Measurements from ENCODE around the gene CD37.
"Not testable (repeated sequence)": the region's sequence is repeated elsewhere in the genome, so short reads cannot be mapped to it uniquely, and the experiment has no call there.

CD37 gene

DNA sequence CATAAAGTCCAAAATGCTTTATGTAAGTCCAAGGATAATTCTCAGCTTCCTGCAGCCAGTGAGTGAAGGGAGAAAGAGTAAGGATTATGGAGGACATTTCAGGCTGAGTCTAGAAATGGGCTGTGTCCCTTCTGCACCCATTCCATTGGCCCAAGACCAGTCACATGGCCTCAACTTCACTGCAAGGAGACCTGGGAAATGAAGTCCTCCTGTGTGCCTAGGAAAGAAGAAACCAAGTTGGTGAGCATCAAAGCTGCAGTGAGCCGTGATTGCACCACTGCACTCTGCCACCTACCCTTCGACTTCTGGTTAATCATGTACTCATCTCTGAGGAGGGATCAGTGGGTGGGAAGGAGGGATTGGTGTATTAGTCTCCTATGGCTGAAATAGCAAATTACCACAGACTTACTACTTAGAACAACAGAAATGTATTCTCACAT, 3.6 kb upstream of the CD37 start:
- H3K4me3 ChIP-seq (ENCODE audit: low read depth in 1 of 2, low read length in 2 of 2): no peak overlapping the region
- no peaks in the 10 kb centered on the region for H3K4me1 ChIP-seq (ENCODE audit: control insufficient read depth in 1 of 2, insufficient read depth in 2 of 2, low read length in 2 of 2)
- no peaks in the 10 kb centered on the region for H3K36me3 ChIP-seq (ENCODE audit: control insufficient read depth in 1 of 2, insufficient read depth in 2 of 2, low read length in 2 of 2)
- H3K27ac ChIP-seq (ENCODE audit: low read length): no peak overlapping the region
- H3K27me3 ChIP-seq (ENCODE audit: low read depth, low read length): no peaks in the 10 kb centered on the region
- no peaks in the 10 kb centered on the region for H3K9me3 ChIP-seq (ENCODE audit: control insufficient read depth in 1 of 2, low read length in 2 of 2)

- not testable (repeated sequence) for H3K4me3 ChIP-seq (ENCODE audit: low read depth in 1 of 2, low read length in 2 of 2); H3K27ac ChIP-seq (ENCODE audit: low read length); H3K4me1 ChIP-seq (ENCODE audit: control insufficient read depth in 1 of 2, insufficient read depth in 2 of 2, low read length in 2 of 2); H3K9me3 ChIP-seq (ENCODE audit: control insufficient read depth in 1 of 2, low read length in 2 of 2); H3K27me3 ChIP-seq (ENCODE audit: low read depth, low read length); H3K36me3 ChIP-seq (ENCODE audit: control insufficient read depth in 1 of 2, insufficient read depth in 2 of 2, low read length in 2 of 2)
Measured at GRCh38 chr19:49332691-49333417, 2.4 kb upstream of the CD37 start.

DNA sequence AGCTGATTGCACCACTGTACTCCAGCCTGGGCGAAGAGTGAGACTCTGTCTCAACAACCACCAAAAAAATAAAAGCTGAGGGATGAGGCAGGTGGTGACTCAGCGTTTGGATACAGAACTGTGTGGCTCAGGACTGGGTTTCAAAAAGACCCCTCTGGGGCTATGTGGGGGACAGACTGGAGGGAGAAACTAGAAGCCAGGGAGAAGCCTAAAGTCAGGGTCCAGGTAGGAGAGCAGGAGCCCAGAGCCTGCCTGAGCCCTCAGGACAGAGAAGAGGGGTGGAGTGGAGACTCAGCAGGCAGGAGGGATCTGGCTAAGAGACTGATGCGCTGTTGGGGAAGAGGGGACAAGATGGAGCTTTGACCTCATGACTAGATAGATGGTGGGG, 1.8 kb upstream of the CD37 start:
- H3K27ac ChIP-seq (ENCODE audit: low read length): no peak overlapping the region
- H3K36me3 ChIP-seq (ENCODE audit: control insufficient read depth in 1 of 2, insufficient read depth in 2 of 2, low read length in 2 of 2): no peaks in the 10 kb centered on the region
- no peaks in the 10 kb centered on the region for H3K27me3 ChIP-seq (ENCODE audit: low read depth, low read length)
- H3K4me1 ChIP-seq (ENCODE audit: control insufficient read depth in 1 of 2, insufficient read depth in 2 of 2, low read length in 2 of 2): peaks cover 0 to 2% of the 10 kb centered on the region in 2 donors
- no peak overlapping the region for H3K4me3 ChIP-seq (ENCODE audit: low read depth in 1 of 2, low read length in 2 of 2)
- H3K9me3 ChIP-seq (ENCODE audit: control insufficient read depth in 1 of 2, low read length in 2 of 2): no peaks in the 10 kb centered on the region

DNA sequence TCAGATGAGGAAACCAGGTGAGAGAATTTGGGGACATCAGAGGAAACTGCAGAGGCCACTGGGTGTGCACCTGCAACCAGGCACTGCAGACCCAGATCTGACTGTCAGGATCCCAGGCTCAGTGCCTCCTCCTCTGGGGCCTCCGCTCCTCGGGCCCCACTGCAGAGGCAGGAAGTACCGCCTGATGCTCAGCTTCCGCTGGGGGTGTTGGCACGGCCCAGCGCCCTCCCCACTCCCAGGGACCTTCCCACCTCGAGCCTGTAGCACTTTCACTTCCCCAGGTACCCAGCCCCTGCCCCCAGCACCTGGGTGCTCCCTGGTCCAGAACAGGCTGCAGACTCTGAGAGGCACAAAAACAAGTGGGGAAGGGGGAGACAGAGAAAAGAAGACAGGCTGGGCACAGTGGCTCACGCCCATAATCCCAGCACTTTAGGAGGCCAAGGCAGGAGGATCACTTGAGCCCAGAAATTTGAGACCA, 1.4 kb upstream of the CD37 start:
- Histone ChIP-seq H3K27me3 (ENCODE audit: low read depth, low read length) (no peaks in the 10 kb centered on the region), H3K9me3 (ENCODE audit: control insufficient read depth in 1 of 2, low read length in 2 of 2) (no peaks in the 10 kb centered on the region), H3K36me3 (ENCODE audit: control insufficient read depth in 1 of 2, insufficient read depth in 2 of 2, low read length in 2 of 2) (no peaks in the 10 kb centered on the region), H3K4me3 (ENCODE audit: low read depth in 1 of 2, low read length in 2 of 2) (no peak overlapping the region), H3K4me1 (ENCODE audit: control insufficient read depth in 1 of 2, insufficient read depth in 2 of 2, low read length in 2 of 2) (peaks cover 0 to 6% of the 10 kb centered on the region in 2 donors), H3K27ac (ENCODE audit: low read length) (no peak overlapping the region)

DNA sequence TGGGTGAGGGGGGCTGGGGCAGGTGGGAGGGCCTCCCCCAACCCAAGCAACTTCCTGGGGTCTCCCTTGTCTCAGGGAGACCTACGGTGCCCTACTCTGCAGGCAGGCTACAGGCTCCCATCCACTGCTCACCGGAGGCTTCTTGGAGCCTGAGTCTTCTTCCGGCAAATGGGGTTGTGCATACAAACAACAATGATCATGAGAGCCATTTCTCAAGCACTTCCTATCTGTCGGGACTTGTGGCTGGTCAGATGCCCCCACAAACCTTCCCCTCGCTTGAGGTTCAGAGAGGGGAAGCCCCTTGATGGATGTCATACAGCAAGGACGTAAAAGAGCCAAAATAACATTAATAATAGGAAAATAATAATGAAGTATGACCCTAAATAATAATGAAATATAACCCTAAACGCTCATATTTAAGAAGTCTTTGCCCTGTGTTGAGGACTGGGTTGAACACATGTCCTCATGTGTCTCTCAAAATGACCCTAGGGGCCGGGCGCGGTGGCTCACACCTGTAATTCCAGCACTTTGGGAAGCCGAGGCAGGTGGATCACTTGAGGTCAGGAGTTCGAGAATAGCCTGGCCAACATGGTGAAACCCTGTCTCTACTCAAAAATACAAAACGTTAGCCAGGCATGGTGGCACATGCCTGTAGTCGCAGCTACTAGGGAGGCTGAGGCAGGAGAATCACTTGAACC, 727 bp downstream of the CD37 start:
- H3K36me3 ChIP-seq (ENCODE audit: control insufficient read depth in 1 of 2, insufficient read depth in 2 of 2, low read length in 2 of 2): peaks cover 2 to 4% of the 10 kb centered on the region in 2 donors
- no peaks in the 10 kb centered on the region for H3K9me3 ChIP-seq (ENCODE audit: control insufficient read depth in 1 of 2, low read length in 2 of 2)
- no peaks in the 10 kb centered on the region for H3K27me3 ChIP-seq (ENCODE audit: low read depth, low read length)
- peak overlapping the region; percentile 41 to 42 for H3K4me3 ChIP-seq (ENCODE audit: low read depth in 1 of 2, low read length in 2 of 2)
- peak overlapping the region; percentile 45 for H3K27ac ChIP-seq (ENCODE audit: low read length)
- peaks cover 0 to 20% of the 10 kb centered on the region in 2 donors for H3K4me1 ChIP-seq (ENCODE audit: control insufficient read depth in 1 of 2, insufficient read depth in 2 of 2, low read length in 2 of 2)

DNA sequence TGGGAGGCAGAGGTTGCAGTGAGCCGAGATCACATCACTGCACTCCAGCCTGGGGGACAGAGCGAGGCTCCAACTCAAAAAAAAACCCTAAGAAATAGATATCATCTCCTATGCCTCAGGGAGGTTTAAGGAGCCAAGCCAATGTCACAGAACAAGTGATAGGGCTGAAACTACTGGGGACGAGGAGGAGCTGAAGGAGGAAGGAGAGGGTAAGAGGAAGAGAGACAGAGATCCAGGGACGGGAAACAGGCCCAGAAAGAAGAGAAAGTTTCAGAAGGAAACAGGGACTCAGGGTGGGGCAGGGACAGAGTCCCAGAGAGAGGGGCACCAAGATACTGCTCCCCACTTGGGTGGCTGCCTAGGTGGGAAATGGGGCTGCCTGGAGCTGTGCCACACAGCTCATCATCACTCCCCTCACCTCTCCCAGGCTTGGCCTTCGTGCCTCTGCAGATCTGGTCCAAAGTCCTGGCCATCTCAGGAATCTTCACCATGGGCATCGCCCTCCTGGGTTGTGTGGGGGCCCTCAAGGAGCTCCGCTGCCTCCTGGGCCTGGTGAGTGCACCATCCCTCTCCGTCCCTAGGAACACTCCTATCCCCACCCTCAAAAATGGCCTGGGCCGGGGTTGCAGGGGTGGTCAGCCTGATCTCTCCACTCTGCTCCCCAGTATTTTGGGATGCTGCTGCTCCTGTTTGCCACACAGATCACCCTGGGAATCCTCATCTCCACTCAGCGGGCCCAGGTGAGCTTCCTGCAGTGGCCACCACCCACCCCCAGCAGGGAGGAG, 1.5 kb downstream of the CD37 start:
- Histone ChIP-seq H3K9me3 (ENCODE audit: control insufficient read depth in 1 of 2, low read length in 2 of 2) (no peaks in the 10 kb centered on the region), H3K4me1 (ENCODE audit: control insufficient read depth in 1 of 2, insufficient read depth in 2 of 2, low read length in 2 of 2) (peaks cover 0 to 20% of the 10 kb centered on the region in 2 donors), H3K27me3 (ENCODE audit: low read depth, low read length) (no peaks in the 10 kb centered on the region), H3K27ac (ENCODE audit: low read length) (no peak overlapping the region), H3K36me3 (ENCODE audit: control insufficient read depth in 1 of 2, insufficient read depth in 2 of 2, low read length in 2 of 2) (peaks cover 7 to 10% of the 10 kb centered on the region in 2 donors), H3K4me3 (ENCODE audit: low read depth in 1 of 2, low read length in 2 of 2) (no peak overlapping the region)

DNA sequence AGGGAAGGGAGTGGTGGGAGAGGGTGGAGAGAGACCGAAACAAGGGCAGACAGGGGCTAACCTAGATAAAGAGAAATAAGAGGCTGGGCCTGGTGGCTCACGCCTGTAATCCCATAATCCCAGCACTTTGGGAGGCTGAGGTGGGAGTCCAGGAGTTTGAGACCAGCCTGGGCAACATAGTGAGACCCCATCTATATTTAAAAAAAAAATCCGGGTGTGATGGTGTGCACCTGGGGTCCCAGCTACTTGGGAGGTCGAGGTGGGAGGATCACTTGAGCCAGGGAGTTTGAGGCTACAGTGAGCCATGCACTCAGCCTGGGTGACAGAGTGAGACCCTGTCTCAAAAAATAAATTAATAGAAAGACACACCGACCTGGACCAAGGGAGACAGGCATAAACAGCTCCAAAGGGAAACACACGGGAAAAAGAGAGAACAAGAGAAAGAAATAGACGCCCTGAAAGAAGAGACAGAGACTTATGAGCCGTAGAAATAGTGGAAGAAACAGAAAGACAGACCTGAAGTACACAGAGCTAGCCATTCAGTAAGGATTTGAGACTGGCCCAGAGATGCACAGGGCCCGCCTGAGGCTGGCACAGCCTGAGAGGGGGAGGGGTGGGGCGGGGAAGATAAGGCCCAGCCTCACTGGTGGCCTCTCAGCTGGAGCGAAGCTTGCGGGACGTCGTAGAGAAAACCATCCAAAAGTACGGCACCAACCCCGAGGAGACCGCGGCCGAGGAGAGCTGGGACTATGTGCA, 2.2 kb downstream of the CD37 start:
- Histone ChIP-seq H3K27ac (ENCODE audit: low read length) (no peak overlapping the region), H3K4me3 (ENCODE audit: low read depth in 1 of 2, low read length in 2 of 2) (no peak overlapping the region), H3K36me3 (ENCODE audit: control insufficient read depth in 1 of 2, insufficient read depth in 2 of 2, low read length in 2 of 2) (peaks cover 10 to 16% of the 10 kb centered on the region in 2 donors), H3K9me3 (ENCODE audit: control insufficient read depth in 1 of 2, low read length in 2 of 2) (no peaks in the 10 kb centered on the region), H3K4me1 (ENCODE audit: control insufficient read depth in 1 of 2, insufficient read depth in 2 of 2, low read length in 2 of 2) (peaks cover 0 to 20% of the 10 kb centered on the region in 2 donors), H3K27me3 (ENCODE audit: low read depth, low read length) (no peaks in the 10 kb centered on the region)

DNA sequence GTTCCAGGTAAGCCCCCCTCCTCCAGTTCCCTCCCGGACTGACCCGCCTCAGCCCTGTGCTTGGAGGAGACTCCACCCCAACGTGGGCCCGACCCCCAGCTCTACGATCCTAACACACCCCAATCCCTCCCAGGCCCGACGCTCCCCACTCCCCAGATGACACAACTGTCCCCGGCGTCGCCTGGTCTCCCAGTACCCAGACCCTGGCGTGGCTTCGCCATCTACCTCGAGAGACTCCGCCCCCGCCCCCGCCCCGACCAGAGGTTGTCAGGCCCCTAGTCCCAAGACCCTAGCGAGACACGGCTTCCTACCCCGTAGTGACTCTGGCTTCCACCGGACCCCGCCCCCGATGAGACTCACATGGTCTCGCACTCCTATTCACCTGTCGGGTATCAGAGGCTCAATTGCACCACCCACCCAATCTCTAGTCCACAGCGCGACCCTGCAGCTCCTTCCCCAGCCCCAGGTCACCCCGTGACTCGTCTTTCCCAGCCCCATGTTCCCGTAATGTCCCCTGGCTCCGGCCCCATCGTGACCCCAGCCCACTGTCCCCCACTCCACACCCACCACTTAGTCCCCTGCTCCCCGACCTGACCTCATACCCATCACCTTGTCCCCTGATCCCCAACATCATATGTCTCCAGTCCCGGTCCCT, 2.9 kb downstream of the CD37 start:
- H3K27ac ChIP-seq (ENCODE audit: low read length): no peak overlapping the region
- H3K27me3 ChIP-seq (ENCODE audit: low read depth, low read length): no peaks in the 10 kb centered on the region
- H3K36me3 ChIP-seq (ENCODE audit: control insufficient read depth in 1 of 2, insufficient read depth in 2 of 2, low read length in 2 of 2): peaks cover 16 to 23% of the 10 kb centered on the region in 2 donors
- no peaks in the 10 kb centered on the region for H3K9me3 ChIP-seq (ENCODE audit: control insufficient read depth in 1 of 2, low read length in 2 of 2)
- peaks cover 0 to 20% of the 10 kb centered on the region in 2 donors for H3K4me1 ChIP-seq (ENCODE audit: control insufficient read depth in 1 of 2, insufficient read depth in 2 of 2, low read length in 2 of 2)
- peak overlapping the region in 1 of 2 donors; percentile 64 for H3K4me3 ChIP-seq (ENCODE audit: low read depth in 1 of 2, low read length in 2 of 2)

- no peaks in the 10 kb centered on the region for H3K9me3 ChIP-seq (ENCODE audit: control insufficient read depth in 1 of 2, low read length in 2 of 2)
- H3K27me3 ChIP-seq (ENCODE audit: low read depth, low read length): no peaks in the 10 kb centered on the region
- H3K4me3 ChIP-seq (ENCODE audit: low read depth in 1 of 2, low read length in 2 of 2): peak overlapping the region; percentile 46 to 64
- peaks cover 0 to 20% of the 10 kb centered on the region in 2 donors for H3K4me1 ChIP-seq (ENCODE audit: control insufficient read depth in 1 of 2, insufficient read depth in 2 of 2, low read length in 2 of 2)
- H3K27ac ChIP-seq (ENCODE audit: low read length): no peak overlapping the region
- peaks cover 16 to 28% of the 10 kb centered on the region in 2 donors for H3K36me3 ChIP-seq (ENCODE audit: control insufficient read depth in 1 of 2, insufficient read depth in 2 of 2, low read length in 2 of 2)
Measured at GRCh38 chr19:49338691-49339300, 3.6 kb downstream of the CD37 start.

All from muscle layer of duodenum (tissue), 2 donors.